Choroid plexus epithelial cell (primary cell): ENCODE measurements around the gene METTL16.
"Not testable (repeated sequence)": the region's sequence is repeated elsewhere in the genome, so short reads cannot be mapped to it uniquely, and the experiment has no call there.

Source experiments
- DNase-seq: peaks from one replicate; pipeline ENCODE4 v3.0.0-alpha.2; 2010; ENCODE audit warnings: low read depth
- H3K4me3 ChIP-seq: 2 replicates; pipeline ENCODE4 v1.5.1; 2011; ENCODE audit warnings: low read depth, mild to moderate bottlenecking, control low read depth, low read length, moderate library complexity
- CTCF ChIP-seq: conservative IDR thresholded peaks from 2 replicates; pipeline ENCODE4 v1.5.1; 2011; ENCODE audit warnings: low read depth, mild to moderate bottlenecking, control low read depth, inconsistent platforms, low read length, moderate library complexity

METTL16 gene

DNA sequence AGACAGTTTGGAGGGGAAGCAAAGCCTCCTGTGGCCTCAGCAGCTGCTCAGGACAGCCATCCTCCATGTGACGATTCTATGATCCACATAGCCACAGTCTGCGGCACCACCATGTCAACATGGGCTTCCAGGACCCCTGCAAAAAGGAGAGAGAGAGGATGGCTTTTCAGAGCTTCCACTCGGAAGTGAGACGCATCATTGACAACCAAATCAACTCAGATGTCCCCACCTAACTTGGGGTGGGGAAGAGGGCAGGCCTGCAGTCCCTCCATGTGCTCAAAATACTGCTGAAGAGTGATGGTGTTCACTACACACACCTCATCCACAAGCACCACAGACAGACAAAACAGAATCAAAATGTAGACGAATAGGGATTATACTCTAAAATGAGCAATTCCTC is 5.9 kb upstream of the METTL16 start:
- no peak overlapping the region for H3K4me3 ChIP-seq
- no peak for DNase-seq
- no peak for TF ChIP-seq CTCF

- TF ChIP-seq CTCF: no peak
- no peak for DNase-seq
Measured at GRCh38 chr17:2511138-2511461, 588 bp downstream of the METTL16 start.

GRCh38 chr17:2510559-2510958 is 1.1 kb downstream of the METTL16 start:
- no peak for TF ChIP-seq CTCF
- peak overlapping the region; percentile 84 for H3K4me3 ChIP-seq
- DNase-seq: no peak

More at GRCh38 chr17:2511138-2511461, 588 bp downstream of the METTL16 start:
- H3K4me3 ChIP-seq: peak overlapping the region; percentile 84

- no peak for TF ChIP-seq CTCF
- no peak overlapping the region for H3K4me3 ChIP-seq
- DNase-seq: no peak
Measured at GRCh38 chr17:2508035-2508434, 3.7 kb downstream of the METTL16 start.

DNA sequence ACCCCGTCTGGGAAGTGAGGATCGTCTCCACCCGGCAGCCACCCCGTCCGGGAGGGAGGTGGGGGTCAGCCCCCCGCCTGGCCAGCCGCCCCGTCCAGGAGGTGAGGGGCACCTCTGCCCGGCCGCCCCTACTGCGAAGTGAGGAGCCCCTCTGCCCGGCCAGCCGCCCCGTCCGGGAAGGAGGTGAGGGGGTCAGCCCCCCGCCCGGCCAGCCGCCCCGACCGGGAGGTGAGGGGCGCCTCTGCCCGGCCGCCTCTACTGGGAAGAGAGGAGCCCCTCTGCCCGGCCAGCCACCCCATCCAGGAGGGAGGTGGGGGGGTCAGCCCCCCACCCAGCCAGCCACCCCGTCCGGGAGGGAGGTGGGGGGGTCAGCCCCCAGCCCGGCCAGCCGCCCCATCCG is 4.7 kb downstream of the METTL16 start:
- H3K4me3 ChIP-seq, DNase-seq: not testable (repeated sequence)

DNA sequence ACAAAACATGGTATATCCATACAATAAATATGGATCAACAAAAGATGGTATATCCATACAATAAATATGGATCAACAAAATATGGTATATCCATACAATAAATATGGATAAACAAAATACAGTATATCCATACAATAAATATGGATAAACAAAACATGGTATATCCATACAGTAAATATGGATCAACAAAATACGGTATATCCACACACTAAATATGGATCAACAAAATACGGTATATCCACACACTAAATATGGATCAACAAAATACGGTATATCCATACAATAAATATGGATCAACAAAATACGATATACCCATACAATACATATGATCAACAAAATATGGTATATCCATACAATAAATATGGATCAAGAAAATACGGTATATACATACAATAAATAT is 8.1 kb downstream of the METTL16 start:
- no peak overlapping the region for H3K4me3 ChIP-seq
- no peak for TF ChIP-seq CTCF
- DNase-seq: no peak

GRCh38 chr17:2502871-2503580 is 8.7 kb downstream of the METTL16 start:
- TF ChIP-seq CTCF: no peak
- no peak for DNase-seq
- no peak overlapping the region for H3K4me3 ChIP-seq

DNA sequence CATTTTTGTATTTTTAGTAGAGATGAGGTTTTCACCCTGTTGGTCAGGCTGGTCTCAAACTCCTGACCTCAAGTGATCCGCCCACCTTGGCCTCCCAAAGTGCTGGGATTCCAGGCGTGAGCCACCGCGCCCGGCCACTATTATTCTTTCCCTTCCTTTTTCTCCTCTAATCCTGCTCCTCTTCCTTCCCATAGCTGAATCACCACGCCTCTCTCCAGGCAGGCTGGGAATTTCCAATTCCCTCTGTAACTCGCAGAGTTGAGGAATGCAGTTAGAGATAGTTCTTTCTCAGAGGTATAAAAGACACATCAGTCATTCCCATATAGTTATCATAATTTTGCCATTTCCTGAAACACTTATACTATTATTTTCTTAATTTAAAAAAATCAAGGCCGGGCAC is 11.2 kb downstream of the METTL16 start:
- no peak for DNase-seq
- H3K4me3 ChIP-seq: no peak overlapping the region
- TF ChIP-seq CTCF: no peak

- not testable (repeated sequence) for DNase-seq
Measured at GRCh38 chr17:2489286-2489685, 22.4 kb downstream of the METTL16 start.

More at GRCh38 chr17:2489286-2489685, 22.4 kb downstream of the METTL16 start:
- H3K4me3 ChIP-seq: not testable (repeated sequence)
